GM19035 (cell line): ENCODE results near the gene AFAP1L1.

Source experiments
- ATAC-seq: cut with Tn5 transposase; IDR thresholded peaks from one replicate; pipeline ENCODE4 v1.9.1; 2021; ENCODE audit not compliant: unreplicated experiment

Gene AFAP1L1

DNA sequence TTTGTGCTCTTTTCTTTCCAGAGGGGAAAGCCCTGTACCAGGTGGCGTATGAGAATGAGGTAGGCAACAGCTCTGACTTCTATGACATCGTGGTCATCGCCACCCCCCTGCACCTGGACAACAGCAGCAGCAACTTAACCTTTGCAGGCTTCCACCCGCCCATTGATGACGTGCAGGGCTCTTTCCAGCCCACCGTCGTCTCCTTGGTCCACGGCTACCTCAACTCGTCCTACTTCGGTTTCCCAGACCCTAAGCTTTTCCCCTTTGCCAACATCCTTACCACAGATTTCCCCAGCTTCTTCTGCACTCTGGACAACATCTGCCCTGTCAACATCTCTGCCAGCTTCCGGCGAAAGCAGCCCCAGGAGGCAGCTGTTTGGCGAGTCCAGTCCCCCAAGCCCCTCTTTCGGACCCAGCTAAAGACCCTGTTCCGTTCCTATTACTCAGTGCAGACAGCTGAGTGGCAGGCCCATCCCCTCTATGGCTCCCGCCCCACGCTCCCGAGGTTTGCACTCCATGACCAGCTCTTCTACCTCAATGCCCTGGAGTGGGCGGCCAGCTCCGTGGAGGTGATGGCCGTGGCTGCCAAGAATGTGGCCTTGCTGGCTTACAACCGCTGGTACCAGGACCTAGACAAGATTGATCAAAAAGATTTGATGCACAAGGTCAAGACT lies 96.5 kb downstream of the AFAP1L1 start:
- no peak for ATAC-seq

- ATAC-seq: no peak
Observed at GRCh38 chr5:149370878-149371277, 99.2 kb downstream of the AFAP1L1 start.

DNA sequence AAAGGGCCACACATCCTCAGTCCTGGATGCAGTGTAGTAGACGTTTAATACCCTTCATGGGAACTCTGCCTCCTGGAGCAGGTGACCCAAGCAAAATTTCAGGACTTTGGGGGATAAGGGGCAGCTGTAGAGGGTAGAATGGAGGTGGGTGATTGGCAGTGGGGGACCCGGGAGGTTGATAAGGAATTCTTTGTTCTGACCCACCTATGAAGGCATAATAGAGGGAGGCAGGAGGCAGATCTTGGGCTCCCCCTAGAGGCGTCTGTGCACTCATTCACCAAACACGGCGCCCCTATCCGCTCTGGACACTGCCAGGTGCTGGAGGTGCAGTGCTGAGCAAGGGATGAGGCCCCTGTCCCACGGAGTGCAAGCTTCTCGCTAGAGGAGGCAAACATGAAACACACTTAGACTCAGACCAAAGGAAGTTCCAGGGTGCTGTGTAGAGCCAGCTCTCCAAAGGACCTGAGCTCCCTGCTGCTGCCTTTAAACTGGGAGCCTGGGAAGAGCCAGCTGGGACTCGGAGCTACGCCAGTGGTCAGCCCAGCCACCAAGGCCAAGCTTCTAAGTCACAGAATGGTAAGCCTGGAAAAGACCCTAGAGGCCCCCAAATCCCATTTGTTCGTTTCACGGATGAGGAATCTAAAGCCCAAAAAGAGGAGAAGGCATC lies 99.8 kb downstream of the AFAP1L1 start:
- ATAC-seq: peak; percentile 82

GRCh38 chr5:149372076-149372795 lies 100.6 kb downstream of the AFAP1L1 start:
- no peak for ATAC-seq

GRCh38 chr5:149372932-149373331 lies 101.3 kb downstream of the AFAP1L1 start:
- ATAC-seq: no peak

DNA sequence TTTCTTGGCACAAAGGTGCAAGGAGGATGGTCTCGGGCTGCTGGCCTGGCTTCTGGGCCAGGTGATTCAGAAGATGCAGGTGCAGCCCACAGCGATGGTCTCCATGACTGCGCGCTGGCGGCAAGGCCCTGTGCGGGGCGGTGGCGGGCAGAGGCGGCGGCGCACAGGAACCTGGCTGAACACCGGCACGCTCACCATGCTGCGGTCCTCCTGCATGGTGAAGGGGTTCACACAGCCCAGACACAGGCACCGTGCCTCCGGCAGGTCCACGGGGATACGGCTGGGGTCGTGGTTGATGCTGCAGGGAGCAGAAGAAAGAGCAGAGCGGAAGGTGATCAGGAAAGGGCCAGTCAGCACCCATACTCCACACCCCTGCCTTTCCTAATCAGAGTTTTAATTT lies 102.6 kb downstream of the AFAP1L1 start:
- no peak for ATAC-seq

DNA sequence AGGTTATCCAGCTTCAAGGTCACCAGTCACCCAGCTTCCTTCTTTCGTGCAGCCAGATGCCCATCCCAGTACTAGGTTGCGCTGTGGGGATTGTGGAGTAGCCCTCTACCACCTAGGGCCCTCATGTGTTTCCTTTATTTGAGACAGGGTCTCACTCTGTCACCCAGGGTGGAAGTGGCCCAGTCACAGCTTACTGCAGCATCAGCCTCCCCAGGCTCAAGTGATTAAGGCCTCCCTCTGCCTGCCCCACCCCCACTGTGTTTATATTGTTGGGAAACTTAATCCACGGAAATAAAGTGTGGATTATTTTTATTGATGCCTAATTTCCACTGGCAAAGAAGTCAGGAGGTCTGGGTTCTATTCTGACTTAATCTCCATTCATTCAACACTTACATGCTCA lies 103.1 kb downstream of the AFAP1L1 start:
- no peak for ATAC-seq

GRCh38 chr5:149375434-149375833 lies 103.8 kb downstream of the AFAP1L1 start:
- no peak for ATAC-seq

DNA sequence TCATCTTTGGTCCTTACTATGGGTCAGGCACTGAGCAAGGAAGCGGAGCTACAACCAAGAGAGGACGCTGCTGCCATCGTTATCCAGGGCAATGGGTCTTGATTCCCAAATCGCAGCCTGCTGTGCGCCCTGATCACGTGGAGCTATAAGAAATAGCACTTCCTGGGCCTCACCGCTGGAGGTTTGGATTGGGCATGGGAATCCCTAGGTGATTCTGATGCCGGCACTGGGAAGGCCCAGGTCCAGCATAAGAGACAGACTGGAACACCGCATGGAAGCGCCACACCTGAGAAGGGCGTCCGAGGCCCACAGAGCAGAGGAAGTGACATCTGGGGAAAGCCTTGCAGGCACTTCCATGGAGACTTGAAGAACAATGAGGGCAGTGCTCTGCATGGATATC lies 104.4 kb downstream of the AFAP1L1 start:
- ATAC-seq: no peak

DNA sequence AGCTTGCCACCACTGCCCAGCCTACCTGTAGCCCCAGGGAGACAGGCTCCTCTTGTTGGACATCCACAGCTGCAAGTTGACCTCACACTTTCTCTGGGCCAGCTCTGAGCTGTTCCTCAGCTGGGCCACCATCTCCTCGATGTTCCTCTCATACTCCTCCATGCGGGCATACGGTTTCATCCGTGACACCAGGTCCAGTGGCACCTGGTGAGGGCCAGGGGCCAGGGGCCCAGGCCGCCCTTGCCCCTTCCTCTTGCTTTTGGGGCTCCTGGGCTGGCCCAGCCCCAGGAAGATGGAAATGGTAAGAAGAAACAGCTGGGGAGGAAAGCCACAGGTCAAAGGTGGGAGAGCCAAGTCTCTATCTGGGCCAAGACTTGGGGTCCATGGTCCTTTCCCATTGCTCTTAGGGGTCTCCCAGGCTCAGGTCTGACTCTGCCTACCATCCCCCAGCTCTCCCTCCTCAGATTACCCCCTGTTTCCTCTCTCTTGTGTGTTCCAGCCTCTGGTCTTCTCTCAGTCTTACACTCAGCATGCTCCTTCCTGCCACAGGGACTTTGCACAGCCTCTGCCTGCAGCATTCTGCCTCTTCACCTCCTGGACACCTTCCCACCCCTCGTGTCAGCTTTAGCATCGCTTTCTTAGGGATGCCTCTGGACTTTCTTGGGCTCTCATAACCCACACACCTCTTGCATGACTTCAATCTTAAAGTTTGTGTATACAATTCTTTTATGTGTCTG lies 105.2 kb downstream of the AFAP1L1 start:
- no peak for ATAC-seq

DNA sequence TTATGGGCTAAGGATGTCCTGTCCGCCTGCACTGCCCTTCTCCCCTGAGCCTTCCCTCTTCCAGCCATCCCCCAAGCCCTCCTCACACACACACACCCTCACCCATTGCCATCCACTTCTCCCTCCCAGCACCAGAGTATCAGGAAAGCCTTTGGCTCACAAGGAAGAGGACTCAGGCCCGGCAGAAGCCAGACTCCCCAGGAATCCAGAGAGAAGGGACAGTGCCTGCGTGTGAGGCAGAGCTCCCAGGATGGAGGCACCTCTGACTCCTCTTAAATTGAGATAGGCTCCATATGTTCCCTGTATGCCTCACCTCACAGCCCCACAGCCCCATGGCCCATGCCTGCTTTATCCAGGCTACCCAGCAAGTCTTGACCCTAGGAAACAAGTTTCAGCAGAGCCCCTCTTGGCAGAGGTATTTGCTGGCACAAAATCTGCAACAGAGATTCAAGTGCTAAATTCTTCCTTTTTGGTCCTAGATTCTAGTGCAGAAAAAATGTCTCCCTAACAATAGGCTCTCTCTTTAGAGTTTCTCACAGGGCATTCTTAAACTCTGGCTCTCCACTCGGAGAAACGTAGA lies 106.7 kb downstream of the AFAP1L1 start:
- no peak for ATAC-seq

DNA sequence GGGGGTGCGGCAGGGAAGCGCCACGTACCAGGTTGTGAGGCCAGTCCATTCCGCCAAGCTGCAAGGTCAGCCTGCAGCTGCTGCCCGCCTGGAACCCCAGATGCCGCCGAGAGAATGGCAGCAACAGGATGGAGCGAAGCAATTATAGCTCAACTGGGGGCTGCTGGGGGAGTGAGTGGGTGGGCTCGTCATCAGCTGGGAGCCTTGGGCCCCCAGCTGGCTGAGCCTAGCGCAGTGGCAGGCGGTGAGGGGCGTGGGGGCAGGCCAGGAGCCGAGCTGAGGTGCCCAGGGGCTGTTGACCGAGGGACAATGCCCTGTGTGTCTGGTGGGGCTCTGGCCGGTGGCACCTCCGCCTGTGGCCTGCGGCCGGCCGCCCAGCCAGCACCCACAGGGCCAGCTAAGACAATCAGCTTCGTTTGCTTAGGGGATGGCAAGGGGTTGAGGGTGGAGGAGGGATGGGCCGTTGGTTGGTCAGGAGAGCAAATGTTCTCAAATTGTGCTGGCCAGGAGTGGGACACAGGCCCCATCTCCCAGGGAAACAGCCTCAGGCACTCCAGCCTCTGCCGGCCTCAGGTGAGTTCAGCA lies 107.6 kb downstream of the AFAP1L1 start, which contains the start of gene IL17B:
TSS of gene IL17B (minus strand) at position 116 of the 585 bp plus-strand sequence. CDS start at position 49, 67 bp downstream.
- ATAC-seq: no peak

- no peak for ATAC-seq
Observed at GRCh38 chr5:149379818-149380374, 108.2 kb downstream of the AFAP1L1 start.

GRCh38 chr5:149380466-149381121 lies 108.9 kb downstream of the AFAP1L1 start:
- ATAC-seq: no peak

DNA sequence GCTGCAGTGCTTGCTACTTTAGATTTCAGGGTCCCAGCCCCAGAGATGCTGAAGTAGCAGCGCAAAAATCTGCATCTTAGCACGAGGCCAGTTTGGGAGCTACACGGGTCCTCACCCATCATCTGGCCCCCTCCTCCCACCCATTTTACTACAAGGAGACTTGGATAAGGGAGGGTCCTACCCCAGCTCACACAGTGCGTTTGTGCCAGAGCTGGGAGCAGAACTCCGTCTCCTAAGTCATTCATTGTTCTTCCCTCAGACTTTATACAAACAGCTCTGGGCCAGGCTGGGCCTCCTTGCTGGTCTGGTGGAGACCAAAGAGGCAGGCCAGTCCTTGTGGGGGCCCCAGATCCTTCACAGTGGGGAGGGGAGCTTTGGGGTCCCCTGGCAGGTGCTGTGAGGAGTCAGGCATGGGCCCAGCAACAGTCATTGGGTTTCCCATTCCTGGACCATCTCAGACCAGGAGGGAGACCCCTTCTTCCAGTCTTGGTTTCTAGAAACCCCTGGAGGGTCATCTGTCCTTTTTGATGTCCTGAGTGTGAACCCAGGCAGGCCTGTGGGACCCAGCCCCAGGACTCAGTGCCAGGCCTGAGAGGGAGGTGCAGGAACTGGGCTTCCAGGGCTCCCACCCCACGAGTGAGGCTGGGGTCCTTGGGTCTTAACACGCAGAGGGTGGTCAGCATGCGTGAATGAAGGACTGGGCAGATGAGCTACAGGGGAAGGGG lies 109.8 kb downstream of the AFAP1L1 start:
- ATAC-seq: no peak

DNA sequence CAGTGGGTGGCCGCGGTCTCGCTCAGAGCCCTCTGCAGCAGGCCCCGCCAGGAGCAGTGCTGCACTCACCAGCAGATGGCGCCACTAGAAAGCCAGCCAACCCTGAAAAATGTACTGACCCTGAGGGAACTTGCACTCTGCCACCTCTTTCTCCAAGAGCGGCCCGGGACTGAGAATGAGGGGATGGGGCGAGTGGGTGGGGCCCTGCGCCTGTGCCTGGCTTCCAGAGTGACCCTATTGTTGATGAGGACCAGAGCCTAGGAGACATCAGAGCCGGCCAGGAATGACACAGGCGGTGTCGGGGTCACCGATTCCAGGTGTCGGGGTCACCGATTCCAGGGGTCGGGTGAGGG lies 110.3 kb downstream of the AFAP1L1 start:
- peak; percentile 82 for ATAC-seq

- no peak for ATAC-seq
Observed at GRCh38 chr5:149382517-149383220, 111.0 kb downstream of the AFAP1L1 start.

DNA sequence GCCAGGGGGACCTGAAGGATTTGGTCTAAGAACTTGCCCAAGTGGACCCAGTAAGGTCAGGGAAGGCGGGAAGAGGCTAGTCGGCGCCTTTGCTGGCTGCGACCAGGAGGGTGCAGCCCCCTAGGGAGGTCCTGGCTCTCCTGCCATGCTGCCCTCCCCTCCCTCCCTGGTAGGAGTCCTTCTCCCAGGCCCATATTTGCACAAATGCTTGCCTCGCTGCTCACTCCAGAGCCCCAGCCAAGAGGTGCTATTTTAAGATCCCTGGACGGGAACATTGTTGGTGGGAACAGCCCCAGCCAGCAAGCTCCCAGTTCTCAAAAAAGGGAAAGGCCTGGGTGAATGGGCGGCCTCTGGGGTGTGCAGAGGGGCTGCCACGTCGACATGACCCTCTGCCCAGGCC lies 111.7 kb downstream of the AFAP1L1 start:
- no peak for ATAC-seq

DNA sequence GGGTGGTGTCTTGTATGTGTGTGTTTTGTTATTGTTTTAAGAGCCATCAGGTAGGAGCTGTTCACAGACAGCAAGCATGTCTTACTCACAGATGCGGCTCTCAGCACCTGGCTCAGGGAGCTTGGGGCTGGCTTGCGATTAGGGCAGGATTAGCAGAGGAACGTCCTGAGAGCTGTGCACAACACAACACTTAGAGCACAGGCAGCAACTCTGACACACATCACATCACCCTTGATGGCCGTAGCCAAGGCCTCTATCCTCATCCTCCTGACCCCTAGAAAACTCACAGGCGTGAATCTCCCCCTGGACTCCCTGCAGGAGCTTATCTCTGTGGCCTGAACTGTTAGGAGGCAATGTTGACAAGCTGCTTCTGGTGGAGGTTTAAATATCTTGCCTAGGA lies 114.5 kb downstream of the AFAP1L1 start:
- ATAC-seq: no peak
